B cell (primary cell): Measurements from ENCODE around the gene URB1. TPM values are rescaled to one million over a fixed set of nuclear protein-coding genes. Genes with fewer than 3 reads are reported as not detected.

Experiments used
- ATAC-seq: fragments of 200-7000 bp; cut with Tn5 transposase; one replicate; pipeline ENCODE4 v1.10.0; 2021; ENCODE audit warnings: low read depth, mild to moderate bottlenecking, moderate number of reproducible peaks, moderate library complexity
- CTCF ChIA-PET: fragments of 350-600 bp; sonication (Branson Sonifier 250); formaldehyde crosslinking; loops from one replicate; lab custom pipeline; 2021; ENCODE audit warnings: antibody characterized with exemption, inconsistent platforms; lab: Charles Lee
- POLR2A ChIA-PET: fragments of 350-600 bp; sonication (Branson Sonifier 250); formaldehyde crosslinking; loops from one replicate; lab custom pipeline; 2021; ENCODE audit warnings: antibody characterized with exemption; lab: Charles Lee
- DNase-seq: peaks from one replicate; pipeline ENCODE4 v3.0.0; 2013
- H2AFZ ChIP-seq: 2 replicates; pipeline ENCODE4 v1.6.1; 2012; ENCODE audit warnings: mild to moderate bottlenecking, low read depth, low read length; ENCODE audit not compliant: insufficient read depth, poor library complexity, severe bottlenecking
- H3K27ac ChIP-seq, 2 donors: 1 replicate in 1 of 2; 2 replicates in 1 of 2; pipeline ENCODE4 v1.5.1; 2012 to 2013; ENCODE audit warnings: low read length in 2 of 2, mild to moderate bottlenecking in 2 of 2, moderate library complexity in 1 of 2
- H3K27me3 ChIP-seq, 4 experiments: fragments of 200-600 bp in 1 of 4; sonication (generic) in 1 of 4; replicated peaks in 1 of 4; 1 replicate in 2 of 4; 2 replicates in 2 of 4; pipeline versions ENCODE4 v1.6.1 to v1.7.0; 2013 to 2016; ENCODE audit warnings: low read length in 3 of 4, mild to moderate bottlenecking in 2 of 4, mixed read lengths in 1 of 4, moderate library complexity in 1 of 4; ENCODE audit not compliant: insufficient read depth in 4 of 4, control insufficient read depth in 3 of 4; ENCODE audit errors: control extremely low read depth in 1 of 4
- H3K36me3 ChIP-seq, 2 experiments: replicated peaks in 1 of 2; 1 replicate in 1 of 2; 2 replicates in 1 of 2; pipeline versions ENCODE4 v1.6.1 to v1.7.1; 2013; ENCODE audit warnings: low read length in 1 of 2; ENCODE audit not compliant: insufficient read depth in 2 of 2, control insufficient read depth in 1 of 2; ENCODE audit errors: control extremely low read depth in 1 of 2, extremely low read depth in 1 of 2
- H3K4me1 ChIP-seq, 2 donors: fragments of 200-600 bp in 1 of 2; sonication (generic) in 1 of 2; 1 replicate in 1 of 2; 2 replicates in 1 of 2; pipeline versions ENCODE4 v1.5.1 to v1.6.1; 2013 to 2017; ENCODE audit warnings: low read length in 2 of 2; ENCODE audit not compliant: control insufficient read depth in 2 of 2, insufficient read depth in 2 of 2
- H3K4me2 ChIP-seq: replicated peaks from 2 replicates; pipeline ENCODE3; 2012; ENCODE audit warnings: mild to moderate bottlenecking, low read depth, low read length; ENCODE audit not compliant: poor library complexity, severe bottlenecking
- H3K4me3 ChIP-seq, 5 experiments: fragments of 200-600 bp in 1 of 5; sonication (generic) in 1 of 5; 1 replicate in 3 of 5; 2 replicates in 2 of 5; pipeline versions ENCODE4 v1.5.1 to v1.7.0; 2011 to 2016; ENCODE audit warnings: low read length in 4 of 5, mild to moderate bottlenecking in 4 of 5, low read depth in 2 of 5, control low read depth in 1 of 5, moderate library complexity in 1 of 5; ENCODE audit not compliant: insufficient read depth in 1 of 5; ENCODE audit errors: control extremely low read depth in 1 of 5, extremely low read depth in 1 of 5
- H3K79me2 ChIP-seq: fragments of 200-600 bp; sonication (generic); one replicate; pipeline ENCODE4 v1.6.0; 2016; ENCODE audit warnings: low read length; ENCODE audit not compliant: control insufficient read depth, insufficient read depth
- H3K9ac ChIP-seq: fragments of 200-600 bp; sonication (generic); 2 replicates; pipeline ENCODE4 v1.6.1; 2017; ENCODE audit warnings: mild to moderate bottlenecking, low read length, moderate library complexity
- H3K9me3 ChIP-seq, 3 donors: one replicate each; pipeline versions ENCODE4 v1.6.1 to v1.7.1; 2013; ENCODE audit warnings: low read length in 2 of 3; ENCODE audit not compliant: control insufficient read depth in 2 of 3, insufficient read depth in 1 of 3; ENCODE audit errors: control extremely low read depth in 1 of 3
- H4K20me1 ChIP-seq: 2 replicates; pipeline ENCODE4 v1.6.0; 2012; ENCODE audit warnings: mild to moderate bottlenecking, low read length; ENCODE audit not compliant: insufficient read depth, control insufficient read depth, poor library complexity, severe bottlenecking
- H3K27ac Mint-ChIP-seq: one replicate; pipeline ENCODE4 v1.8.0; 2021; ENCODE audit warnings: mixed read lengths
- H3K27me3 Mint-ChIP-seq: one replicate; pipeline ENCODE4 v1.8.0; 2021; ENCODE audit warnings: mixed read lengths
- H3K4me1 Mint-ChIP-seq: one replicate; pipeline ENCODE4 v1.8.0; 2021; ENCODE audit warnings: mixed read lengths
- H3K4me3 Mint-ChIP-seq: one replicate; pipeline ENCODE4 v1.8.0; 2021; ENCODE audit warnings: mixed read lengths
- H3K9me3 Mint-ChIP-seq: one replicate; pipeline ENCODE4 v1.8.0; 2022; ENCODE audit warnings: mixed read lengths; ENCODE audit not compliant: insufficient read depth
- EZH2 ChIP-seq: IDR thresholded peaks from 2 replicates; pipeline ENCODE4 v1.6.1; 2012; ENCODE audit warnings: borderline replicate concordance, low read depth, mild to moderate bottlenecking, moderate library complexity, low read length; ENCODE audit not compliant: insufficient read depth, poor library complexity, severe bottlenecking
- WGBS: methylation state at CpG from one replicate; pipeline ENCODE4 v1.1.5; 2013; ENCODE audit warnings: missing lambda C conversion rate; ENCODE audit not compliant: insufficient coverage; 5-methylcytosine and 5-hydroxymethylcytosine counted together
- intact Hi-C: fragments of 100-400 bp; cut with micrococcal nuclease; formaldehyde crosslinking; loops from one replicate; pipeline ENCODE4 v1.10.0; 2022
- polyA plus RNA-seq: library from polyadenylated mRNA; depleted of rRNA; stranded (reverse); fragments of >200 nt; gene quantifications from 2 replicates; pipeline ENCODE4 v1.2.3, GENCODE V29; 2012
- total RNA-seq, 2 donors: library from RNA; stranded (reverse); fragments of 120-200 nt in 1 of 2; gene quantifications; 1 replicate in 1 of 2; 2 replicates in 1 of 2; pipeline versions ENCODE4 v1.2.3 to v1.2.4, GENCODE V29; 2013 to 2022
- TF ChIP-seq, protein P1 (sequence below): fragments of 200-600 bp; IDR thresholded peaks from one replicate; pipeline ENCODE4 v1.8.0; 2022; ENCODE audit warnings: antibody characterized with exemption, mild to moderate bottlenecking

Gene URB1
- total and polyA plus RNA-seq, 2 donors (not counting 1 experiment from before 2014, with no cell fraction given): 4.7 to 15.2 TPM

DNA sequence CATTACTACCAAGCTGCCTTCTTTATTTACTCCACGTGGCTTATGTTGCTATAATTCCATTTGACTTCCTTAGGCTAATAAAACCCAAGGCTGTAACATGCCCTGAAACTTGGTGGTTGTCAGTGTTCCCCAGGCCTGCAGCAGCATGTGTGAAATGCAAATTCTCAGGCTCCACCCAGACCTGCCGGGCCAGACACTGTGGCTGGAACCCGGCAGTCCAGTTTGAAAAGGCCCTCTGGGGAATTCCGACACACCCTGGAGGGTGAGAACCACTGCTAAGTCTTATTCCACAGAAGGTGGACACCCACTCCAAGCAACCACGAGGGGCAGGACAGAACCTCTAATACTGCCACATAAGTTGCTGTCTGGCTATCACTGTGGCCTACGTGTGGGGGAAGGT is 41.4 kb downstream of the URB1 start:
- H3K27me3 Mint-ChIP-seq: no peaks in the 10 kb centered on the region
- no peak overlapping the region for H3K9ac ChIP-seq
- POLR2A ChIA-PET: no interaction called here
- no peaks in the 10 kb centered on the region for H3K9me3 Mint-ChIP-seq
- no peak overlapping the region for H3K4me2 ChIP-seq
- ATAC-seq (no peak), DNase-seq (no peak)
- H4K20me1 ChIP-seq: no peaks in the 10 kb centered on the region
- H3K4me3 ChIP-seq: no peak overlapping the region
- H3K4me3 Mint-ChIP-seq: no peak overlapping the region
- intact Hi-C loops: no loop called here
- H3K27ac ChIP-seq: no peak overlapping the region
- no peaks in the 10 kb centered on the region for H3K9me3 ChIP-seq
- TF ChIP-seq, protein P1, sequence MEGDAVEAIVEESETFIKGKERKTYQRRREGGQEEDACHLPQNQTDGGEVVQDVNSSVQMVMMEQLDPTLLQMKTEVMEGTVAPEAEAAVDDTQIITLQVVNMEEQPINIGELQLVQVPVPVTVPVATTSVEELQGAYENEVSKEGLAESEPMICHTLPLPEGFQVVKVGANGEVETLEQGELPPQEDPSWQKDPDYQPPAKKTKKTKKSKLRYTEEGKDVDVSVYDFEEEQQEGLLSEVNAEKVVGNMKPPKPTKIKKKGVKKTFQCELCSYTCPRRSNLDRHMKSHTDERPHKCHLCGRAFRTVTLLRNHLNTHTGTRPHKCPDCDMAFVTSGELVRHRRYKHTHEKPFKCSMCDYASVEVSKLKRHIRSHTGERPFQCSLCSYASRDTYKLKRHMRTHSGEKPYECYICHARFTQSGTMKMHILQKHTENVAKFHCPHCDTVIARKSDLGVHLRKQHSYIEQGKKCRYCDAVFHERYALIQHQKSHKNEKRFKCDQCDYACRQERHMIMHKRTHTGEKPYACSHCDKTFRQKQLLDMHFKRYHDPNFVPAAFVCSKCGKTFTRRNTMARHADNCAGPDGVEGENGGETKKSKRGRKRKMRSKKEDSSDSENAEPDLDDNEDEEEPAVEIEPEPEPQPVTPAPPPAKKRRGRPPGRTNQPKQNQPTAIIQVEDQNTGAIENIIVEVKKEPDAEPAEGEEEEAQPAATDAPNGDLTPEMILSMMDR: no peak
- TF ChIP-seq EZH2: no peak
- no peak overlapping the region for H3K27ac Mint-ChIP-seq
- CTCF ChIA-PET: no interaction called here
- no peaks in the 10 kb centered on the region for H3K27me3 ChIP-seq
- peaks cover 0 to 89% of the 10 kb centered on the region in 2 experiments for H3K36me3 ChIP-seq
- no peaks in the 10 kb centered on the region for H3K4me1 ChIP-seq
- H2AFZ ChIP-seq: no peak overlapping the region
- peaks cover 2% of the 10 kb centered on the region for H3K4me1 Mint-ChIP-seq
- WGBS: 88% methylated on average over 5 of the region's 6 CpGs
- no peaks in the 10 kb centered on the region for H3K79me2 ChIP-seq

DNA sequence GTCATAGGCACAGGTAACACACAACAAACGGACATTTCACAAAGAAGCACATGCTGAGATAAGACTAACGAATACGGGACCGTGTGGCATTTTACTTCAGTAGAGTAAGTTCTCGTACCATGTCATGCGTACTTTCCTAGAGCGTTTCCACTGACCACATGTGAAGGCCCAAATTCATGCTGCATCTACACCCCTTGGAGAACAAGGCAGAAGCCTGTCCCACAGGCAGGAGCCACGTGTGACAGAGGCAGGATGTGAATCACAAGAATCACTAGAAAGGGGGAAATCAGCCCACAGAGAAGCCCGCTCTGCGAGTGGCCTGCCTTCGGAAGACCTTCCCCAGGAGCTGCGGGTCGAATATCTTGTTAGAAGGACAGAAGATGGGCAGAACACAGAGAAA is 41.8 kb downstream of the URB1 start:
- Histone ChIP-seq H3K9me3 (peaks cover 0 to 2% (median 0%) of the 10 kb centered on the region in 3 donors), H3K9ac (no peak overlapping the region), H4K20me1 (no peaks in the 10 kb centered on the region), H3K4me1 (no peaks in the 10 kb centered on the region), H3K27ac (no peak overlapping the region), H3K27me3 (no peaks in the 10 kb centered on the region), H3K4me2 (no peak overlapping the region), H3K79me2 (no peaks in the 10 kb centered on the region), H3K36me3 (peaks cover 2 to 89% of the 10 kb centered on the region in 2 experiments), H3K4me3 (no peak overlapping the region), H2AFZ (no peak overlapping the region)
- Mint-ChIP-seq H3K27ac (no peak overlapping the region), H3K4me3 (no peak overlapping the region), H3K9me3 (no peaks in the 10 kb centered on the region), H3K27me3 (no peaks in the 10 kb centered on the region), H3K4me1 (peaks cover 5% of the 10 kb centered on the region)
- ChIA-PET POLR2A (no interaction called here), CTCF (no interaction called here)
- WGBS: 94% methylated on average over 11 of the region's 13 CpGs
- DNase-seq (no peak), ATAC-seq (no peak)
- intact Hi-C loops: no loop called here
- TF ChIP-seq EZH2: no peak
- TF ChIP-seq, protein P1: no peak
